IPS-11a (cell line): Measurements from ENCODE around the gene CYB5R3.
"Not testable (repeated sequence)": the region's sequence is repeated elsewhere in the genome, so short reads cannot be mapped to it uniquely, and the experiment has no call there.

Experiments used
- H3K4me3 ChIP-seq: one replicate; pipeline ENCODE4 v1.5.1; 2013; ENCODE audit warnings: low read depth, low read length, control low read depth

The CYB5R3 gene

DNA sequence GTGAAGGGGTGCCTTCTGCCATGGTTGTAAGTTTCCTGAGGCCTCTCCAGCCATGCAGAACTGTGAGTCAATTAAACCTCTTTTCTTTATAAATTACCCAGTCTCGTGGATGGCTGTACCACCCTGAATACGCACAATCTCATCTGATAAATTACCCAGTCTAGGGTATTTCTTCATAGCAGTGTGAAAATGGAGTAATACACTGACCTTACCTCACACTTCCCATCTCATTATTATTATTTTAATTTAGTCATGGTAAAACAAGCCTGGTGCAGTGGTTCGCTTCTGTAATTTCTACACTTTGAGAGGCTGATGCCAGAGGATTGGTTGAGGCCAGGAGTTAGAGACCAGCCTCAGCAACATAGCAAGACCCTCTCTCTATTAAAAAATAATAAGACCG, 30.5 kb upstream of the CYB5R3 start:
- H3K4me3 ChIP-seq = no peak overlapping the region

DNA sequence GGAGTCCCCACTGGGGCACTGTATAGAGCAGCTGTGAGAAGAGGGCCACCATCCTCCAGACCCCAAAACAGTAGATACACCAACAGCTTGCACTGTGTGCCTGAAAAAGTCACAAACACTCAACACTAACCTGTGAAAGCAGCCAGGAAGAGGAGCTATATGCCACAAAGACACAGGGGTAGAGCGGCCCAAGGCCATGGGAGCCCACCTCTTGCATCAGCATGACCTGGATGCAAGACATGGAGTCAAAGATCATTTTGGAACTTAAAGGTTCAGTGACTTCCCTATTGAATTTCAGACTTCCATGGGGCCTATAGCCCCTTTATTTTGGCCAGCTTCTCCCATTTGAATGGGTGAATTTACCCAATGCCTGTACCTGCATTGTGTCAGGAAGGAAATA, 29.7 kb upstream of the CYB5R3 start:
- H3K4me3 ChIP-seq = no peak overlapping the region

DNA sequence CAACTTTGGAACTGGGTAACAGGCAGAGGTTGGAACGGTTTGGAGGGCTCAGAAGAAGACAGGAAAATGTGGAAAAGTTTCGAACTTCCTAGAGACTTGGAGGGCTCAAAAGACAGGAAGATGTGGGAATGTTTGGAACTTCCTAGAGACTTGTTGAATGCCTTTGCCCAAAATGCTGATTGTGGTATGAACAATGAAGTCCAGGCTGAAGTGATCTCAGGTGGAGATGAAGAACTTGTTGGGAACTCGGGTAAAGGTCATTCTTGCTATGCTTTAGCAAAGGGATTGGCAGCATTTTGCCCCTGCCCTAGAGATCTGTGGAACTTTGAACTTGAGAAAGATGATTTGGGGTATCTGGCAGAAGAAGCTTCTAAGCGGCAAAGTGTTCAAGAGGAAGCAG, 28.7 kb upstream of the CYB5R3 start:
- H3K4me3 ChIP-seq = not testable (repeated sequence)

DNA sequence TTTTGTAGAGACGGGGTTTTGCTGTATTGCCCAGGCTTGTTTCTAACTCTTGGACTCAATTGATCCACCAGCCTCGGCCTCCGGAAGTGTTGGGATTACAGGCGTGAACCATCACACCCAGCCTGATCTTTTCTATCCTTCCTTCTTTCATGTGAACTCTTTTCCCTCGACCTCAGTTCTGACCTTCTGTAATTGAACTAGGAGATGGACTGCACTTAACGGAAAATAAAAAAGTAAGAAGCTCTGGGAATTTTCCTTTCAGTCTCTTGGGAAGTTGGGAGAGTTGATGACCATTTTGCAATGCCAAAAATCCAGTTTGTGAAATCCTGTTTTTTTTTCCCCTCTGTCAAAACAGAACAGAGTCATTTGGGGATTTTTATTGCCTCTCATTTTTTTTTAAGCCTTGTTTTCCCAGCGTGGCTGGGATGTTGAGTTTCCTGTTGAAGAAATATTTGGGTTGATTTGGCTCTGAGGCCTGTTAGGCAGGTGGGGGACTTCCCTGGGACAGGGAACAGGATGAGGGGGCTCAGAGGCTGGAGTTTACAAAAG, 26.9 kb upstream of the CYB5R3 start:
- no peak overlapping the region for H3K4me3 ChIP-seq

DNA sequence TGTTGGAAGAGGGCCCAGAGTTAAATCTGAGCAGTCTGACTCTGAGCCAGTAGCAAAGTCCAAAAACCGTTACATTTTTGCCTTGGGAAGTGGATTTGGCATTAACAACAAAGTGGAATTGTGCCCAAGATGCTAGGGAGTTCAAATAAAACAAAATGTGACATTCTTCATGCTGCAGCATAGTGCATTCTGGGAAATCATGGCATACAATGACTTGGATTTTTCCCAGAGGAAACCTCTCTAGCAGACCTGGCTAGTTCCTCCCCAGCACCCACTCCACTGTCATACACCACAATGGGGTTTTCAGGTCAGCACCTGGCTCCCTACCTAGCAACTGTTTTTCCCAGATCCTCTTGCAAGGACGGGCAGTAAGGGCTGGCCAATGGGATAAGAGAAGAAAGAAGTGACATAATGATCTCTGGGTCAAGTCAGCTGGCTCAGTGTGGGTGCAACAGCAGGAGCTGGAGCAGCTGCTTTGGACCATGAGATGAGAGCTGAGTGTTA, 24.8 kb upstream of the CYB5R3 start:
- H3K4me3 ChIP-seq = no peak overlapping the region

DNA sequence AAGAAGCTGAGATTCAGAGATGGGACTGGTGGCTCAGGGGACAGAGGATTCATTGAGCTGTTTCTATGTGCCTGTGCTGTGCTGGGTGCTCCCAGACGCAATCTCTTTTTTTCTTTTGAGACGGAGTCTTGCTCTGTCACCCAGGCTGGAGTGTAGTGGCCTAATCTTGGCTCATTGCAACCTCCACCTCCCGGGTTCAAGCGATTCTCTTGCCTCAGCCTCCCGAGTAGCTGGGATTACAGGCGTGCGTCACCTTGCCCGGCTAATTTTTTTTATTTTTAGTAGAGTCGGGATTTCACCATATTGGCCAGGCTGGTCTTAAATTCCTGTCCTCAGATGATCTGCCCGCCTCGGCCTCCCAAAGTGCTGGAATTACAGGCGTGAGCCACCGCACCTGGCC, 23.9 kb upstream of the CYB5R3 start:
- H3K4me3 ChIP-seq = not testable (repeated sequence)

DNA sequence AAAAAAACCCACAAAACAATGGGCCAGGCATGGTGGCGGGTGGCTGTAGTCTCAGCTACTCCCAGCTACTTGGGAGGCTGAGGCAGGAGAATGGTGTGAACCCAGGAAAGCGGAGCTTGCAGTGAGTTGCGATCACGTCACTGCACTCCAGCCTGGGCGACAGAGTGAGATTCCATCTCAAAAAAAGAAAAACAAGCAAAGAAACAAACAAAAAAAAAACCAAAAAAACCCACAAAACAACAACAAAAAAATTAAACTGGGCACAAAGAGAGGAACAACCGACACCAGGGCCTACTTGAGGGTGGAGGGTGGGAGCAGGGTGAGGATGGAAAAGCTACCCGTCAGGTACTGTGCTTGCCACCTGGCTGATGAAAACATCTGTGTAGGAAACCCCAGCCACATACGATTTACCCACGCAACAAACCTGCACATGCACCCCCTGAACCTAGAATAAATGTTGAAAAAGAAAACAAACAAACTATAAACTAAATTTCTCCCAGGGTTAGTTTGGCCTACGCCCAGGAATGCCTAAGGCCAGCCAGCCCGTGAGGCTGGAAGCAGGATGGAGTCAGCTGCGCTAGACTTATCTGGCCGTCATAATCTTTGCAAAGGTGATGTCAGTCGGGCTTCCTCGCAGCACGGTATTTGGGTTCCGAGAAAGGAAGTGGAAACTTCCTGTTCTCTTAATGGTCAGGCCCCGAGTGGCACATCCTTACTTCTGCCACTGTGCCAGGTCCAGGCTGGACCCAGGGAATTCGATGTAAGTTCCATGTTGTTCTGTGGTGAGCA, 21.9 kb upstream of the CYB5R3 start:
- H3K4me3 ChIP-seq = no peak overlapping the region

DNA sequence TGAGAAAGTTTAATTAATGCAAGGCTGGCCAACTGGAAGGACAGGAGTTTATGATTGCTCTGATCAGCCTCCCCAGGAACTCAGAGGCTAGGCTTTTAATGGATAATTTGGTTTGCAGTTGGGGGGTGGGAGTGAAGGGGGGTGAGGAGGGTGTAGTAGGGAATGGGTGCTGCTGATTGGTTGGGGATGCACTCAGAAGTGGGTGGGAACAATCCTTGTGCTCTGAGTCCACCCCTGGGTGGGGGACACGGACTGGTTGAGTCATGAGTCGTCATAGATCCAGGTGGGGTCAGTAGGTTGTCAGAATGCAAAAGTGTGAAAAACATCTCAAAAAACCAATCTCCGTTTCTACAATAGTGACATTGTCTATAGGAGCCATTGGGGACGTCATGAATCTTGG, 20.9 kb upstream of the CYB5R3 start:
- no peak overlapping the region for H3K4me3 ChIP-seq

DNA sequence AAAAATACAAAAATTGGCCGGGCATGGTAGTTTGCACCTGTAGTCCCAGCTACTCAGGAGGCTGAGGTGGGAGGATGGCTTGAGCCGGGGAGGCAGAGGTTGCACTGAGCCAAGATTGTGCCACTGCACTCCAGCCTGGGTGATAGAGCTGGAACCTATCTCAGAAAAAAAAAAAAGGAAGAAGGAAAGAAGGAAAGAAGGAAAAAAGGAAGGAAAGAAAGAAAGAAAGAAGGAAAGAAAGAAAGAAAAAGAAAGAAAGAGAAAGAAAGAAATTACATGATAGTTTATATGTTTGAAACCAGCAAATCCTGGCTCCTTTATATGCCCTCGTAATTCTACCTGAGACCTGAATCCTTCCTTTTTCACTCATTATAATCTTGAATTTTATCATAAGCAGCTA, 17.2 kb upstream of the CYB5R3 start:
- H3K4me3 ChIP-seq = not testable (repeated sequence)

DNA sequence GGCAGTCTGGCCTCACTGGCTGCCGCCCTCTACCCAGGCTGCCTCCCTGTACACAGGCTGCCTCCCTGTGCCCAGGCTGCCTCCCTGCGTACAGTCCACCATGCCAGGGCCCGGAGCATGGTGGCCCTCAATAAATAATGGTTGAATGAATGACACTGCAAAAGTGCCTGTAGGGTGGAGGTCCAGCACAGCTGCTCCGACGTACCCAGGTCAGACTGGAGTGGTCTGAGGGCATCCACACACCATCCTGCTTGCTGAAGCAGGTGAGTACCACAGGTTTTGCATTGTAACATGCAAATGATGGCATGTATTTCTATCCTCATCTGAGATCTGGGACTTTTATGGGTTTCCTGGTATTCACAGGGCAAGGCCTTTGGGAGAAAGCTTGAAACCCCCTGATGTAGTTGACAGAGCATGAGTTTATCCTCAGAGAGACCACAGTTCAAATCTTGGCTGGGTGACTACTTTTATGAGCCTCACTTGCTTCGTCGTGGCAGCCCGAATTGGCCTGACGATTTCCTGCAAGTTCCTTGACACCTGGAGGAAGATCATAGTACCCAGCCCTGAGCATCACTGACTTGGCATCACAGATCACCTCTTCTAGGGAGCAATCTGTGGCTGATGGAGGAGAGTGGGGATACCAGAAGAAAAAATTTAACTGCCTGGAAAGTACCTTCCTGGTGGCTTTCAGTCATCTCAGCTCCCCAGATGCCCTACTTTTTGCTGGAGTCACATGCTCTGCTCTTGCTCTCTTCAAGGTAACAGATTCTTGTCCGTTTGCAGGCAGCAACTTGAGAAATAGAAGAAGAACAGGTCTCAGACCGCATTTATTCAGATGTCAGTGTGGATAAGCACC, 16.0 kb upstream of the CYB5R3 start:
- no peak overlapping the region for H3K4me3 ChIP-seq

DNA sequence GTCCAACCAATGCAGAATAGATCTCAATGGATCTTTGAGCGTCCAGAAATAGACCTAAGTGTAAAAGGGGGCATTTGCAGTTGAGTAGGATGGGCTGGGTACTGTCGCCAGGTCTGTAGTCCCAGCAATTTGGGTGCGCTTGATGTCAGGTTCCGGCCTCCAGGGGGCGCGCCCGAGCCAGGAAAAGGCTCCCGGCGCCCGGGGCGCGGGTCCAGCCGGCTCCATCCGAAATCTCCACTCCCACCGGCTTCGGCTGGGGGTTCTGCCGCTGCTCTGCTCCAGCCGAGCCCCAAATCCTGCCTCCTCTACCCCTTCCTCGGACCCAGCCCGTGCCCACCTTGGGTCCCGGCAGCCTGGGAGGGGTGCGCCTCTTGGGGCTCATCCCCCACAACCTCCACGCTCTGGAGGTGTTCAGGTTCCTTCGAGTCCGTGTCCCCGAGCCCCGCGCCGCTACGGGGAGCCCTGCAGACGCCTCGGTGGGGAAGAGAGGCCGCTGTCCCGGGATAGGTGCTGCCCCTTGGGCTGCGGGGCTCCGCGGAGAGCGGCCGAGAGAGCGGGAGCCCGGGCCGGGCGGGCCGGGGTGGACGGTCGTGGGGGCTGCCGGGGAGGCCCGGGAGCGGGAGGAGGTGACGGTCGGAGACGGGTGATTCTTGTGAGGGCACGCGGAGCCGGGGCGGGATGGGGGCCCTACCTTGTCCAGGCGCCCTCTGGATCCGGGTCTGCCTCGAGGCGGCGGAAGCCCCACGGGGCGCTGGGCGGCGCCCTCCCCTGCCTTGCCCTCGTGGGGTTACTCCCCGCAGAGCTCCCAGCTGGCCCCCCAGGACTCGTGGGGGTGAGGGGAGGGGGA, 13.0 kb upstream of the CYB5R3 start:
- peak overlapping the region; percentile 37 for H3K4me3 ChIP-seq

DNA sequence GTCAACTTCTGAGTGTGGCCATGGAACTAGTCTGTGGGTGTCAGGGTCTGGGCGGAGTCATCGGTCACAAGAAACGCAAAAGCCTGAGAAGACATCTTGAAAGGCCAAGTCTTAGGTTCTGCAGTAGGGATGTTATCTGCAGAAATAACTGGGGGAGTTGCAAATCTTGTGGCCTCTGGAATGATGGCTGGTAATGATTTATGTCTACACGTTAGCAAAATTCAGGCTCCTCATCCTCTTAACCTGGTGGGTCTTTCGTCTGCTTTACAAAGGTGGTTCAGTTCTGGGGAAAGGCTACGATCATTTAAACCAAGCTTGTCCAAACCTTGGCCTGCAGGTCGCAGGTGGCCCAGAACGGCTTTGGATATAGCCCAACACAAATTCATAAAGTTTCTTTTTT, 7.4 kb upstream of the CYB5R3 start:
- H3K4me3 ChIP-seq = no peak overlapping the region

DNA sequence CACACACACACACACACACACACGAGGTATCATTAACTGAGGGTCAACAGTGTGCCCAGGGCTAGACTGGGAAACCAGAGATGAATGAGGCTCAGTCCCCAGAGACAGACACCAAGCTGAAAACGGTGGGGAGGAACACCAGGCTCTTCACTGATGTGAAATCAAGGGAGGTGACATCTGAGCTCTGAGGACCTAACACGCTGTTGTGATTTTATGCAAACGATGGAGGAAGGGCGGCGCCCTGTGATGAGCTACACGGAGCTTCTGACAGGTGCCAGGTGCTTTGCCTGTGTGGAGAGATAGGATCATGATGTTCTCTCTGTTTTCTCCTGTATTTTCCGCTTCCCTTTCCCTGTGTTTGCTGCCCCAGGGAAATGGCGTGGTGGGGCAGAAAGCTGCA, 6.5 kb upstream of the CYB5R3 start:
- no peak overlapping the region for H3K4me3 ChIP-seq

DNA sequence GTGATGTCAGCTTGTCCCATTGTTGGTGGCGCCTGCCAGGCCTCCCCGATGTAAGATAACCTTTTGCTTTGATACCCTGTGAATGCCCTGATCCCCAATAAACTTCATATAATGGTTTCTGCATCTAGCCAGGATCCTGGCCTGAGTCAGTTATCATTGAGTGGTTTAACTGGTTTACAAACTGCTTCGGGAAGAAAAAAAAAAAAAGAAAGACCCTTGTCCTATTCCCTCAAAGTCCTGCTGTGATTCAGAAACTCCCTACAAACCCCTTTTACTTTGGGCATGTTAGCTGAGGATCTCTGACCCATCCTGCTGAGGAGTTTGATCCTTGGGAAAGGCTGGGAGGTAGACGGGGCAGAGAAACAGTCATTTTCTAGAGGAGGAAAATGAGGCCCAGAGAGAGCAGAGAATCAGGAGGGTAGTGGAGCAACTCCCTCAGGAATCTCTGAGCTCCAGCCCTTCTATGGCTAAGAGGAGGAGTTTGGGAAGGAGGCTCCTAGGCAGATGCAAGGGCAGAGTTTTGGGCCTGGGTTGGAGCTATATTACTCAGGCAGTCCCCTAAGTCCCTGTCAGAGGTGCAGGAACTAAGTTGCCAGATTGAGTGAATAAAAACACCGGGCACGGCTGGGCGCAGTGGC, 5.4 kb upstream of the CYB5R3 start:
- no peak overlapping the region for H3K4me3 ChIP-seq

DNA sequence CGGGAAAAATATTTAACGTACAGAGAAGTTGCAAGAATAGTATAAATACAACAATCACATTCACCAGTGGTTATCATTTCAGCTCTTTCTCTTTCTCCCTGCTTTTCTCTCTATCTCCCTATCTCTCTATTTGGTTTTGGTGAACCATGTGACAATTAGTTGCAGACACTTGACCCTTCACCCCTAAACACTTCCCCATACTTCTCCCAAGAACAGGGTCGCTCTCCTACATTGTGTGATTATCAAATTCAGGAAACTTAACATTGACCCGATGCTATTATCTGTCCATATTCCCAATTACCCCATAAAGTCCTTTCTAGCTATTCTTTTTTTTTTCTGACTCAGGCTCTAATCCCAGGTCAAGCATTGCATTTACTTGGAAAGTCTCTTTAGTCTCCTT, 4.8 kb upstream of the CYB5R3 start:
- H3K4me3 ChIP-seq = no peak overlapping the region

DNA sequence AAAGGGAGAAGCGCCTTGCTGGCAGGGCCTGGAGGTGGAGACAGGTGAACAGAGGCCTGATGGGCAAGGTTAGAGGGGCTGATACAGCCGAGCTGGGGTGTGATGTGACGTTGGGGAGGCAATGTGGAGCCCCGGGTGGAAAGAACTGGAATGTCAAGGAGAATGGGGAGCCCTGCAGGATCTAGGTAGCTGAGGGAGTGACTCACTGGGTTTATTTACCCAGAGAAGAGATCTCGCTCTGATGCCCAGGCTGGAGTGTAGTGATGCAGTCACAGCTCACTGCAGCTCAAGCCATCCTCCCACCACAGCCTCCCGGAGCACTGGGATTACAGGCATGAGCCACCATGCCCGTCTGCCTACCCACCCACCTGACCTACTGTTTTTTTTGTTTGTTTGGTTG, 1.9 kb upstream of the CYB5R3 start:
- H3K4me3 ChIP-seq = no peak overlapping the region

DNA sequence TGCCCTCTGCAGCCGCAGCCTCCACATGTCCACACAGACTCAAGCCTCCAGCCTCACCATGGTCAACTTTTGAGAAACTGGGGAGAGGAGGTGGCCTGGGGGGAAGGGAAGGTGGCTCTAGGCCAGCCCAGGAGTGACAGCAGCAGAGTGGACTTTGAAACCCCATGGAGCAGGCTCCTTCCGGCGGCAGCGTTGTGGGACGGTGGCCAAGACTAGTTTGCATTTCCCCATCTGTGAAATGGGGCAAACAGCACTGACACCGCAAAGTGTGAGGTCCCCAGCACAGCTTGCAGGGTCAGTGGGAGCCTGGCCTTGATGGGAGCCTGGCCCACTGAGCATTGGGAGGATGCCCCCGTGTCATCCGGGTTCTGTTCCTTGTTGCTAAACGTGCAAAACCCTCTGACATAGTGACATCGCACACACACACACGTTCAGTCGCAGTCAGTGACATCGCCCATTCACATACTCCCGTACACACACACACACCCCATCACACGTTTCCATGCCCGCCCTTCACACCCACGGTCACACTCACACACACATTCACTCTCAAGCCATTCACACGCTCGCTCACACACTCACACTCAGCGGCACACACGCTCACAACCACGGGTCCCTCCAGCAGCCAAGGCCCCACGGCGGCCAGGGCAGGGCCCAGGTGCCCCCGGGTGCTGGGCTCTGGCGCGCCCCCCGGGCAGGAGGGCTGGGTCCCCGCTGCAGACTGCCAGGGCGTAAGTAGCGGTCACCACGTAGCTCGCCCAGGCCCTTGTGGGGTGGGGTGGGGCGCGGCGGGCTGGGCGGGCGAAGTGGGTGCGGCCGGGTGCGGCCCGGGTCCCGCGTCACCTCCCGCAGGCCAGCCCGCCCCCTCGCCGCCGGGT, 585 bp downstream of the CYB5R3 start:
- peak overlapping the region; percentile 95 for H3K4me3 ChIP-seq

DNA sequence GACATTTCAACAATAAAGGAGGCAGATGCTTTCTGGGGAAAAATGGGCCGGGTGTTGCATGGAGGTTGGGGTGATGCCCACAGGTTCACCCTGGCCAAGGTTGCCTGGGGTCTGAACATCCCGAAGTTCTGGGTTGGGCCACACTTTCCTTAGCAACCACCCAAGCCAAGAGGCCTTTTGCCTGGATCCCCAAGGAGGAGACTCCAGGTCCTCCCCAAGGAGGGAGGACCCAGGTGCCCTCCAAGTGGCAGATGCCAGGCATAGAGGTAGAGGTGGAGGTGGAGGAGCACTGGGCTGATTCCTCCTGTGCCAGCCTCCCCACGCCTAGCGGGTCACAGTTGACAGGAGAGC, 1.2 kb downstream of the CYB5R3 start:
- no peak overlapping the region for H3K4me3 ChIP-seq
